ENCODE measurements around the gene PIN1.

Gene PIN1

DNA sequence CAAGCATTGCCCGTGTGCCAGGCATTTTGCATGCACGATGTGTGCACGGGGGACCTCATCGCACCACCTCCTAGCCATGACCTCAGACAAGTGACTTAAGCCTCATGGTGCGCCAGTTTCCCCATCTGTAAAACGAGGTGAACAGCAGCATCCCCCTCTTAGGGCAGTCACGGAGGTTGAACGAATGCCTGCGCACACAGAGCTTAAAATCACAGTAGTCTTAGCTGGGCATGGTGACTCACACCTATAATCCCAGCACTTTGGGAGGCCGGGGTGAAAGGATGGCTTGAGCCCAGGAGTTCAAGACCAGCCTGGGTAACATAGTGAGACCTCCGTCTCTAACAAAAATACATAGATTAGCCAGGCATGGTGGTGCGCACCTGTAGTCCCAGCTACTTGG lies 48.6 kb downstream of the PIN1 start:
- Mint-ChIP-seq H3K4me1 (no peaks in the 10 kb centered on the region), H3K27ac (no peak overlapping the region), H3K9me3 (no peaks in the 10 kb centered on the region), H3K27me3 (peaks cover 53% of the 10 kb centered on the region), H3K4me3 (no peak overlapping the region), H3K36me3 (peaks cover 6% of the 10 kb centered on the region)
- no peak for ATAC-seq

DNA sequence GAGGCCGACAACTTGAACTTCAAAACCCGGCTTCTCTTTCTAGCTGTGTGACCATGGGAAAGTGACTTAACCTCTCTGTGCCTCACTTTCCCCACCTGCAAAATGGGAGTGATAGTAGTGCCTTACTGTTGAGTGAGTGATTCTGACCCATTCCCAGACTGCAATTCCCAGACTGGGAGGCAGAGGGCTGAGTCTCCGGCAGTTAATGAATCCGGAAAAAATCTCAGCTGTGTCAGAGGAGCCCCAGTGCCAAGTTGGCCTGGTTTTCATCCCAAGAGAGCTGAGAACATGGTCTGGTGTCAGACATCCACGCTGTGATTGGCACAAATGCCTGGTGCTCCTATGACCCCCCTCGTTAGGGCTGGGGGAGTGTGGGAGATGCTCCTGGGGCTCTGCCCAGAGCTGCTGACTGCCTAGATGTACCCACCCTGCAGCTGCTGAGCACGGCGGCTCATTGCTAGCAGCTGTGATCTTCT lies 50.0 kb downstream of the PIN1 start:
- Mint-ChIP-seq H3K9me3 (peaks cover 3% of the 10 kb centered on the region), H3K27ac (no peak overlapping the region), H3K27me3 (peaks cover 66% of the 10 kb centered on the region), H3K4me1 (no peaks in the 10 kb centered on the region), H3K4me3 (no peak overlapping the region), H3K36me3 (peaks cover 6% of the 10 kb centered on the region)
- no peak for ATAC-seq

DNA sequence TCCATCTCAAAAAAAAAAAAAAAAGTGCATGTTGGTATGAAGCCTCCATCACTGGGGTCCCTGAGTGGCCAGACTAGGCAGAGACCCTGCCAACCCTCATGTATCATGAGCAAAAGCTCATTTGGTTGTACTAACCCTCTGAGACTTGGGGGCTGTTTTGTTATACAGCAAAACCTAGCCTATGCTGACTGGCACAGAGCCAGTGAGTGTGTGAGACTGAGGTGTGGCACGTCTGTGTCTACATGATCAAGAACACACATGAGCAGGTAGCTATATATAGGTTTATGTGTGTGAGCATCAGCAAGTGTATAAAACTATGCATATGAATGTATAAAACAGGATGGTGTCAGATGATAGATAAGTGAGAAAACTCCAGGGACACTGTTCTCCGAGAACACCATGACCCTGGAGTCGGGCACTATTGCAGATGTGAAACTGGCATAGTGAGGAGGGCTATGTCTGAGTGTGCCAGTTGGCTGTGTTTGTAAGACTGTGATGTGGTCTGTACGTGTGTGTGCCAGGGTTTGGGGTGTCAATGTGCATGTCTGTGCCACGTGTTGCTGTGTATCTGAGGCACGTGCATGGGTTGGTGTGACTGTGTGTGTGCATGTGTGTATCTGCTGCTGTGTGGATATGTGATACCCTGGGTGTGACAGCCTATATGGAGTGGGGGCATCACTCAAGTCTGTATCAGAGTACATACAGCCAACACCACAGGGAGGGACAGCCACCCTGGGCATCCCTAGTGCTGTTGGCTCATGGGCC lies 56.7 kb downstream of the PIN1 start:
- Mint-ChIP-seq H3K27me3 (peaks cover 53% of the 10 kb centered on the region), H3K4me1 (no peaks in the 10 kb centered on the region), H3K4me3 (no peak overlapping the region), H3K27ac (no peak overlapping the region), H3K9me3 (peaks cover 3% of the 10 kb centered on the region), H3K36me3 (peaks cover 6% of the 10 kb centered on the region)
- no peak for ATAC-seq

Data from stimulated activated memory B cell treated with anti-CD40 and anti-IgM and Interleukin-4, amounts not matched to agents 10 μg/mL and 1 μg/mL and 100 μg/mL, for 72 hours (primary cell).